GM18498 (cell line): ENCODE data around the gene FBXO46.
"Not testable (repeated sequence)": the region's sequence is repeated elsewhere in the genome, so short reads cannot be mapped to it uniquely, and the experiment has no call there.

ENCODE experiments used
- ATAC-seq: cut with Tn5 transposase; IDR thresholded peaks from one replicate; pipeline ENCODE4 v1.9.1; 2021; ENCODE audit warnings: mild to moderate bottlenecking, moderate library complexity; ENCODE audit not compliant: unreplicated experiment

FBXO46 gene

GRCh38 chr19:45733160-45733810, 2.6 kb upstream of the FBXO46 start, which contains the start of gene MEIOSIN:
Gene MEIOSIN (plus strand): TSS chr19:45733439. CDS start chr19:45735377, 1,938 bp downstream.
- ATAC-seq = no peak

GRCh38 chr19:45729800-45730290, 851 bp downstream of the FBXO46 start:
- no peak for ATAC-seq

GRCh38 chr19:45728683-45729082, 2.0 kb downstream of the FBXO46 start:
- not testable (repeated sequence) for ATAC-seq

GRCh38 chr19:45720065-45720464, 10.6 kb downstream of the FBXO46 start:
- ATAC-seq = not testable (repeated sequence)

GRCh38 chr19:45717983-45718650, 12.6 kb downstream of the FBXO46 start:
- no peak for ATAC-seq

GRCh38 chr19:45717131-45717982, 13.3 kb downstream of the FBXO46 start:
- peak; percentile 90 for ATAC-seq

- peak; percentile 2 for ATAC-seq
These were observed 14.2 kb downstream of the FBXO46 start for GRCh38 chr19:45716359-45717130.

GRCh38 chr19:45715139-45715538, 15.6 kb downstream of the FBXO46 start:
- no peak for ATAC-seq

GRCh38 chr19:45713141-45713540, 17.6 kb downstream of the FBXO46 start:
- no peak for ATAC-seq

GRCh38 chr19:45712699-45713067, 18.0 kb downstream of the FBXO46 start:
- no peak for ATAC-seq

- ATAC-seq = no peak
These were observed 18.6 kb downstream of the FBXO46 start for GRCh38 chr19:45711851-45712698.

GRCh38 chr19:45710356-45711130, 20.2 kb downstream of the FBXO46 start:
- no peak for ATAC-seq

GRCh38 chr19:45705710-45706415, 24.8 kb downstream of the FBXO46 start:
- no peak for ATAC-seq

GRCh38 chr19:45705115-45705514, 25.6 kb downstream of the FBXO46 start:
- no peak for ATAC-seq

- ATAC-seq = no peak
These were observed 29.0 kb downstream of the FBXO46 start for GRCh38 chr19:45701676-45702075.

GRCh38 chr19:45693106-45693788, 37.4 kb downstream of the FBXO46 start:
- ATAC-seq = no peak

- peak; percentile 85 for ATAC-seq
These were observed 38.2 kb downstream of the FBXO46 start, which contains the start of gene QPCTL for GRCh38 chr19:45692187-45693105. Gene QPCTL (plus strand): TSS chr19:45692666. CDS start chr19:45692704, 38 bp downstream.
